AG08395 (cell line): Measurements from ENCODE around the gene ZNF300.
"Not testable (repeated sequence)": the region's sequence is repeated elsewhere in the genome, so short reads cannot be mapped to it uniquely, and the experiment has no call there.

Experiments used
- DNase-seq: peaks from one replicate; pipeline ENCODE4 v3.0.0; 2012; ENCODE audit warnings: mixed read lengths, low spot score

Gene ZNF300

DNA sequence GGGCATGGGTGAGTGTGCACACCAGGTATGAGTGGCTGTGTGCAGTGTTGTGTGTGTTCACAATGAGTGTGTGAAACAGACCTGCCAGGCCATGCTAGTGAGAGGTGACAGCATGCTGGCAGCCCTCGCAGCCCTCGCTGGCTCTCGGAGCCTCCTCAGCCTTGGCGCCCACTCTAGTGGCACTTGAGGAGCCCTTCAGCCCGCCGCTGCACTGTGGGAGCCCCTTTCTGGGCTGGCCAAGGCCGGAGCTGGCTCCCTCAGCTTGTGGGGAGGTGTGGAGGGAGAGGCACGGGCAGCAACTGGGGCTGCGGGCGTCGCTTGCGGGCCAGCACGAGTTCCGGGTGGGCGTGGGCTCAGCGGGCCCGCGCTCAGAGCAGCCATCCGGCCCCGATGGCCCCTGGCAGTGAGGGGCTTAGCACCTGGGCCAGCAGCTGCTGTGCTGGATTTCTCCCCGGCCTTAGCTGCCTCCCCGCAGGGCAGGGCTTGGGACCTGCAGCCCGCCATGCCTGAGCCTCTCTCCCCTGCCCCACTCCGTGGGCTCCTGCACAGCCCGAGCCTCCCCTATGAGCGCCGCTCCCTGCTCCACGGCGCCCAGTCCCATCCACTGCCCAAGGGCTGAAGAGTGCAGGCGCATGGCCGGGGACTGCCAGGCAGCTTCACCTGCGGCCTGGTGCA, 59.5 kb downstream of the ZNF300 start:
- DNase-seq: not testable (repeated sequence)
